Caco-2 (cell line): ENCODE measurements around the gene PRODH. TPM values are rescaled to one million over a fixed set of nuclear protein-coding genes. Genes with fewer than 3 reads are reported as not detected.
A peak's percentile ranks its signal among the peaks of the same experiment; 100 is the strongest.
"Not testable (repeated sequence)": the region's sequence is repeated elsewhere in the genome, so short reads cannot be mapped to it uniquely, and the experiment has no call there.

Experiments
- BruUV-seq: library from RNA; stranded (reverse); fragments of 400-500 nt; replicated peaks from 2 replicates; lab custom pipeline; 2021; lab: Mats Ljungman, UMichigan
- CTCF ChIA-PET: fragments of 300-600 bp; sonication (Branson Sonifier 250); formaldehyde crosslinking; loops from one replicate; lab custom pipeline; 2022; ENCODE audit warnings: antibody characterized with exemption; lab: Charles Lee
- POLR2A ChIA-PET: fragments of 300-600 bp; sonication (Branson Sonifier 250); formaldehyde crosslinking; loops from one replicate; lab custom pipeline; 2022; ENCODE audit warnings: antibody characterized with exemption; lab: Charles Lee
- DNase-seq, 2 experiments: peaks; one replicate each; pipeline versions ENCODE4 v3.0.0 to v3.0.0-alpha.2; 2020 to 2022
- H3K27me3 ChIP-seq: replicated peaks from 2 replicates; pipeline ENCODE4 v1.6.0; 2011; ENCODE audit warnings: low read length; ENCODE audit not compliant: control insufficient read depth, insufficient read depth
- H3K36me3 ChIP-seq: 2 replicates; pipeline ENCODE4 v1.5.1; 2011; ENCODE audit warnings: low read length; ENCODE audit not compliant: control insufficient read depth, insufficient read depth
- H3K4me1 ChIP-seq: fragments of 250-450 bp; sonication (Bioruptor Pico); 2 replicates; pipeline ENCODE4 v1.5.1; 2020; ENCODE audit warnings: mild to moderate bottlenecking
- H3K4me3 ChIP-seq: 2 replicates; pipeline ENCODE4 v1.5.1; 2011; ENCODE audit warnings: low read depth, mild to moderate bottlenecking, control low read depth, low read length
- H3K9me3 ChIP-seq: fragments of 250-450 bp; sonication (Bioruptor Pico); 2 replicates; pipeline ENCODE4 v1.5.1; 2020; ENCODE audit warnings: mild to moderate bottlenecking, moderate library complexity
- H3K27ac Mint-ChIP-seq: one replicate; pipeline ENCODE4 v1.8.0; 2022; ENCODE audit warnings: mixed read lengths; ENCODE audit not compliant: unreplicated experiment
- H3K27me3 Mint-ChIP-seq: one replicate; pipeline ENCODE4 v1.8.0; 2022; ENCODE audit warnings: mixed read lengths; ENCODE audit not compliant: insufficient read depth, unreplicated experiment
- H3K36me3 Mint-ChIP-seq: one replicate; pipeline ENCODE4 v1.8.0; 2022; ENCODE audit warnings: mild to moderate bottlenecking, mixed read lengths; ENCODE audit not compliant: insufficient read depth, unreplicated experiment
- H3K4me1 Mint-ChIP-seq: one replicate; pipeline ENCODE4 v1.8.0; 2022; ENCODE audit warnings: low read depth, mixed read lengths; ENCODE audit not compliant: unreplicated experiment
- H3K4me3 Mint-ChIP-seq: one replicate; pipeline ENCODE4 v1.8.0; 2022; ENCODE audit warnings: mild to moderate bottlenecking, moderate library complexity, mixed read lengths; ENCODE audit not compliant: unreplicated experiment
- H3K9me3 Mint-ChIP-seq: one replicate; pipeline ENCODE4 v1.8.0; 2022; ENCODE audit warnings: mixed read lengths; ENCODE audit not compliant: unreplicated experiment
- intact Hi-C: fragments of 100-400 bp; cut with micrococcal nuclease; formaldehyde crosslinking; loops from one replicate; pipeline ENCODE4 v1.10.0; 2022; ENCODE audit not compliant: unreplicated experiment
- total RNA-seq: library from RNA; stranded (reverse); gene quantifications from 2 replicates; pipeline ENCODE4 v1.2.3, GENCODE V29; 2022
- TF ChIP-seq, protein P1 (sequence below), 2 experiments: fragments of 200-600 bp in 1 of 2; IDR thresholded peaks; 1 replicate in 1 of 2; 2 replicates in 1 of 2; pipeline versions ENCODE4 v1.5.1 to v1.8.0; 2011 to 2022; ENCODE audit warnings: antibody characterized with exemption in 1 of 2, control low read depth in 1 of 2, inconsistent platforms in 1 of 2, low read depth in 1 of 2, low read length in 1 of 2, mild to moderate bottlenecking in 1 of 2, moderate library complexity in 1 of 2; ENCODE audit not compliant: insufficient read depth in 1 of 2, severe bottlenecking in 1 of 2, unreplicated experiment in 1 of 2

Gene PRODH
- total RNA-seq, 1 experiment from 2014 or later: 47.9 TPM

GRCh38 chr22:18957621-18958320 lies 21.7 kb upstream of the PRODH start:
- H3K27ac Mint-ChIP-seq, H3K4me3 ChIP-seq, H3K9me3 Mint-ChIP-seq, H3K4me1 Mint-ChIP-seq, H3K36me3 ChIP-seq, CTCF ChIA-PET, BruUV-seq, H3K36me3 Mint-ChIP-seq, H3K9me3 ChIP-seq, intact Hi-C loops, POLR2A ChIA-PET, H3K27me3 ChIP-seq, H3K27me3 Mint-ChIP-seq, H3K4me1 ChIP-seq, H3K4me3 Mint-ChIP-seq: not testable (repeated sequence)
- DNase-seq: peak in 1 of 2 experiments; percentile 22

- DNase-seq: peak in 1 of 2 experiments; percentile 22
- BruUV-seq, H3K27me3 ChIP-seq, H3K4me3 ChIP-seq, H3K9me3 Mint-ChIP-seq, POLR2A ChIA-PET, H3K4me1 Mint-ChIP-seq, H3K4me3 Mint-ChIP-seq, H3K36me3 Mint-ChIP-seq, H3K27me3 Mint-ChIP-seq, H3K9me3 ChIP-seq, H3K4me1 ChIP-seq, intact Hi-C loops, H3K27ac Mint-ChIP-seq, H3K36me3 ChIP-seq: not testable (repeated sequence)
- CTCF ChIA-PET: interaction anchor here (0.6 kb wide), 1 partner anchor 412 kb away, joined by 3 read pairs; no protein-coding TSS in a partner anchor
Measured at GRCh38 chr22:18956956-18957355, 20.9 kb upstream of the PRODH start.

- H3K4me1 ChIP-seq, POLR2A ChIA-PET, H3K9me3 Mint-ChIP-seq, H3K36me3 ChIP-seq, H3K27me3 ChIP-seq, H3K4me3 Mint-ChIP-seq, intact Hi-C loops, H3K9me3 ChIP-seq, H3K27me3 Mint-ChIP-seq, H3K36me3 Mint-ChIP-seq, BruUV-seq, H3K4me1 Mint-ChIP-seq, H3K27ac Mint-ChIP-seq, H3K4me3 ChIP-seq: not testable (repeated sequence)
- CTCF ChIA-PET: interaction anchor here (0.6 kb wide), 1 partner anchor 412 kb away, joined by 3 read pairs; no protein-coding TSS in a partner anchor
- DNase-seq: peak in 1 of 2 experiments; percentile 26
Measured at GRCh38 chr22:18956121-18956895, 20.2 kb upstream of the PRODH start.

- Mint-ChIP-seq H3K9me3 (no peaks in the 10 kb centered on the region), H3K4me1 (peaks cover 7% of the 10 kb centered on the region), H3K27me3 (no peaks in the 10 kb centered on the region), H3K27ac (no peak overlapping the region), H3K36me3 (no peaks in the 10 kb centered on the region), H3K4me3 (no peak overlapping the region)
- no peaks in the 10 kb centered on the region for H3K9me3 ChIP-seq
- no TSS peak for BruUV-seq
- no peaks in the 10 kb centered on the region for H3K4me1 ChIP-seq
- intact Hi-C loops: no loop called here
- CTCF ChIA-PET: no interaction called here
- TF ChIP-seq, protein P1, sequence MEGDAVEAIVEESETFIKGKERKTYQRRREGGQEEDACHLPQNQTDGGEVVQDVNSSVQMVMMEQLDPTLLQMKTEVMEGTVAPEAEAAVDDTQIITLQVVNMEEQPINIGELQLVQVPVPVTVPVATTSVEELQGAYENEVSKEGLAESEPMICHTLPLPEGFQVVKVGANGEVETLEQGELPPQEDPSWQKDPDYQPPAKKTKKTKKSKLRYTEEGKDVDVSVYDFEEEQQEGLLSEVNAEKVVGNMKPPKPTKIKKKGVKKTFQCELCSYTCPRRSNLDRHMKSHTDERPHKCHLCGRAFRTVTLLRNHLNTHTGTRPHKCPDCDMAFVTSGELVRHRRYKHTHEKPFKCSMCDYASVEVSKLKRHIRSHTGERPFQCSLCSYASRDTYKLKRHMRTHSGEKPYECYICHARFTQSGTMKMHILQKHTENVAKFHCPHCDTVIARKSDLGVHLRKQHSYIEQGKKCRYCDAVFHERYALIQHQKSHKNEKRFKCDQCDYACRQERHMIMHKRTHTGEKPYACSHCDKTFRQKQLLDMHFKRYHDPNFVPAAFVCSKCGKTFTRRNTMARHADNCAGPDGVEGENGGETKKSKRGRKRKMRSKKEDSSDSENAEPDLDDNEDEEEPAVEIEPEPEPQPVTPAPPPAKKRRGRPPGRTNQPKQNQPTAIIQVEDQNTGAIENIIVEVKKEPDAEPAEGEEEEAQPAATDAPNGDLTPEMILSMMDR (IDR thresholded peaks at IDR 0.05; ENCODE audit: insufficient read depth in 1 of 2, low read depth in 1 of 2, low read length in 1 of 2, severe bottlenecking in 1 of 2, unreplicated experiment in 1 of 2): no peak
- peak in 1 of 2 experiments; percentile 25 for DNase-seq
- H3K27me3 ChIP-seq: no peaks in the 10 kb centered on the region
- POLR2A ChIA-PET: no interaction called here
- H3K36me3 ChIP-seq: no peaks in the 10 kb centered on the region
- no peak overlapping the region for H3K4me3 ChIP-seq
Measured at GRCh38 chr22:18955696-18956095, 19.6 kb upstream of the PRODH start.
